NCI-H1694 (cell line): ENCODE results near the gene GK.
"Not testable (repeated sequence)": the region's sequence is repeated elsewhere in the genome, so short reads cannot be mapped to it uniquely, and the experiment has no call there.

Experiments used
- DNase-seq: peaks from one replicate; lab custom pipeline; 2025; lab: John Stamatoyannopoulos, UW

Gene GK

DNA sequence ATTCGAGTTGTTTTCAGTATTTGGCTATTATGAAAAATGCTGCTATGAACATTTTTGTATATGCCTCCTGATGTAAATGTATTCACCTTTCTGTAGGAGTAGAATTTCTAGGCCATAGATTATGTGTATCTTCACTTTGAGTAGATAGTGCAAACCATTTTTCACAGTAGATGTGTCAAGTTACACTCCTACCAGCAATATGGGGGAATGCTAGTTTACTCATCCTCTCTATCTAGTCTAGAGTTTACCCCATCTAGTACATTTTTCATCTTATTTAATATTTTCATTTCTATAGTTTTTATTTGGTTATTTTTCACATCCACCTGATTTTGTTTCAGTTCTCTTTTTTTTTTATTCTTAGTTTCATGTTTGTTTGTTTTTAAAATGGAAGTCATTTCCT, 59.0 kb downstream of the GK start:
- no peak for DNase-seq

DNA sequence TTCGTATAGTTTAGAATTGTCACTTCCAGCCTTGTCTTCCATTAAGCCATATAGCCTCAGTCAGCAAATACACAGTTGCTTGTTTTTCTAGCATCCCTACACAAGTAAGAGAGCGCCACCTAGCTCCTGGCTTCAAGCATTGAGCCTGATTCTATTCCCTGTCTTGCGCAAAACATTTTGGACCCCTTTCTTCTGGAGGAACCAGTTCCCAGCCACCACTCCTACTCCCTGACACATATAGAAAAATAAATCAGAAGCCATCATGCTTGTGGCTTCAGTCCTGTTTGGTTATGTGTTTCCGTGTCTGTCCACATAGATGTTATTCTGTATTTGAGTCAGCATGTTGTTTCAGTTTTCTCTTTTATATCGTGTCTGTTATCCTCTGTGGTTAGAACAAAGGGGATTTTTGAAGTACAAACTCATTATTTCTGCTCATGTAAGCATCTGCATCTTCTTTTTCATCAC, 59.9 kb downstream of the GK start:
- DNase-seq = peak; percentile 38

- no peak for DNase-seq
Measured at GRCh38 chrX:30714138-30714537, 60.9 kb downstream of the GK start.

DNA sequence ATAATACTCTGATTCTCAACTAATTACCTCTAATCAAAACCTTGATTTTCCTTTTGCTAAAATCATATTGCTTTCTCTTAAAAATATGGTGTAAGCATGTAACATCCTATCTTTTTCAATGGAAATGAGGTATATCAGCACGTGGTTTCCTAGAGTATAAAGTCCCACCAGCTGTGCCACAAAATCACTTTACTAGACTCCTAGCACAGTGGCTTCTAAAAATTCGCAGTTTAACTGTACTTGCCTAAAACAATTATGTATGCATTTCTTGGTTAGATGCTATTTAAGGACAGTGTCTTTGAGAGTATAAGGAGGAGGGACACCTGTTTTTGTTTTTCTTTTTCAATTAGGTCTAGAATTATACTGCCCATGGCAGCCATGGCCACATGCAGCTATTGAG, 62.8 kb downstream of the GK start:
- no peak for DNase-seq

- DNase-seq = no peak
Measured at GRCh38 chrX:30733852-30734660, 80.8 kb downstream of the GK start.

DNA sequence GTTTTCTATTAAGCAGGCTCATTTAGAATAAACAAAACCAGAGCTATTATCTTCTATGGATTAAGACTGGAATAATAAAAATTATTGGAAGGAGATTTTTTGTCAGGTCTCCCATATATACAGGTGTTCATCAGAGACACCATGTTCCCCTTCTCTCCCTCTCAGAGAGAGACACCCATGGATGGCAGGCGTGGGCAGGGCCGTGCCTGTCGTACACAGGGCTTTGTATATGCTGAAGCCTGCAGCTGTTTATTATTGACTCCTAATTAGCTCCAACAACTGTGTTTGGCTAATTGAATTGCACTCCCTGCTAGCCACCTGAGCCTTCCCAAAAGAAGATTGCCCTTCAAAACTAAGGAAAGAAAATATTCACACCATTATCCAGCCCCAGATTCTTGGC, 81.6 kb downstream of the GK start:
- DNase-seq = no peak

- DNase-seq = peak; percentile 40
Measured at GRCh38 chrX:30735839-30736238, 82.6 kb downstream of the GK start.

- no peak for DNase-seq
Measured at GRCh38 chrX:30741545-30741944, 88.3 kb downstream of the GK start.

DNA sequence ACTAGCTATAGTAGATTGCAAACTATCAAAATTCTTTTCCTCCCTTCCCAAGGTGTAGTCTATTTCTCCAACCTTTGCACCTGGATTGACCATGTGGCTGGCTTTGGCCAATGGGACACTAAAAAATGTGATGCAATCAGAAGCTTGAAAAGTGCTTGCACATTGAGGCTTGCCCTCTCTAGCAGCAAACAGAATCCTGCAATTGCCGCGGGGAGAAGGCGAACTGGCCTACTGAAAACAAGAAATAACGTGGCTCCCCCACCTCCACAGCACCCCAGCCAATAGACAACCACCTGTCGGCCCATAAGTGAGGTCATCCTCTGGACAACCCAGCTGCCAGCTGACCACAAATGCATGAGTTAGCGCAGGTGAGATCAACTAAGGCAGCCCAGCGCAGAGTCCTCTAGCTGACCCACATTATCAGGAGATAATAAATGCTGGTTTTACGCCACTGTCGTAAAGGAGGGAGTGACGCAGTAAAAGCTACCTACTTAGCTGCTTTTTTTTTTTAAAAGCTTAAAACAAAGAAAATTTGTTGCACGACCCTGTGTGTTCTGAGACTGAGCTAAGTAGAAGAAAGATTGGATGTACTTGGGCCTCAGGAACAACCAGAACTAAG, 95.2 kb downstream of the GK start:
- no peak for DNase-seq

- DNase-seq = no peak
Measured at GRCh38 chrX:30751497-30751896, 98.3 kb downstream of the GK start.

GRCh38 chrX:30762755-30763154, 109.5 kb downstream of the GK start:
- DNase-seq = no peak

- not testable (repeated sequence) for DNase-seq
Measured at GRCh38 chrX:30773764-30774163, 120.5 kb downstream of the GK start.

GRCh38 chrX:30777575-30777974, 124.4 kb downstream of the GK start:
- DNase-seq = no peak

DNA sequence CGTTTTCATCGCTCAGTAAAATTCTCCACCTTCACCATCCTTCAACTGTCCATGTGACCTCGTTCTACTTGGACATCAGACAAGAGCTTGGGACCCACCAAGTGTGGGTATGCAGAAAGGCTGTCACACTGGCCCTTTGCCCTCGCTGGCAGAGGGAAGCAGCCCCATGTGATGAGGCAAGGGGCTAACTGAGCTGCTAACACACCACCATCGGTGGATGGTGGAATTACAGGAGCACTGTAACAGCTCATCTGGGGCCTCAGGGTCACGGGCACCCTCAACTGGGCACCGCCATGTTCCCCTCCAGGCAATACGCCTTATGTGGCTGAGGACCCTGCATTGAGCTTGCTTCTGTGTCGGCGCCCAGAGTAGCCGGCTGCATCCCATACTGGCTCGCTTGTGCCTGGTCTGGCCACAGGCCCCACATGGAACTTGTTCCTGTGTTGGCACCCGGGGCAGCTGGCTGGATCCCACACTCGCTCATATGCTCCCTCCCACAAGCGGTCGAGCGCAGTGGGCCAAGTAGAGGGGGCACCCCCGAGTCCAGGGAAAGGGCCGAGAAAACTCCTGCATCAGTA, 126.3 kb downstream of the GK start:
- no peak for DNase-seq
